Measurements from ENCODE around the gene HAPSTR1. TPM values are rescaled to one million over a fixed set of nuclear protein-coding genes. Genes with fewer than 3 reads are reported as not detected.

The HAPSTR1 gene
- total RNA-seq, 1 experiment from 2014 or later: 24.4 TPM

GRCh38 chr16:9119795-9120194 lies 28.4 kb downstream of the HAPSTR1 start:
- ChIA-PET CTCF (no interaction called here), POLR2A (ENCODE audit: unreplicated experiment) (no interaction called here)
- intact Hi-C loops (cut with micrococcal nuclease): no loop called here

GRCh38 chr16:9122342-9122741 lies 30.9 kb downstream of the HAPSTR1 start:
- no peak for ATAC-seq
- Histone ChIP-seq H3K79me2 (ENCODE audit: low read length) (peaks cover 67% of the 10 kb centered on the region), H3K27ac (ENCODE audit: low read length) (no peak overlapping the region), H3K9me3 (ENCODE audit: low read length) (no peaks in the 10 kb centered on the region), H3K4me2 (ENCODE audit: low read length) (no peak overlapping the region), H3K4me3 (ENCODE audit: low read length) (no peak overlapping the region), H3K36me3 (ENCODE audit: low read depth, low read length) (peaks cover 7% of the 10 kb centered on the region; the same call in 1 of the 2 replicates), H3K4me1 (ENCODE audit: insufficient read depth, low read length) (peaks cover 24% of the 10 kb centered on the region), H3K9ac (ENCODE audit: low read length) (no peak overlapping the region), H3K9me2 (replicated peaks; ENCODE audit: low read length) (no peaks in the 10 kb centered on the region), H2AFZ (ENCODE audit: low read length) (no peak overlapping the region), H4K20me1 (ENCODE audit: low read length) (0 out of 2 replicates have a peak, but pooled peaks cover 5% of the 10 kb centered on the region), H3F3A (ENCODE audit: low read length, unreplicated experiment) (no peaks in the 10 kb centered on the region), H3K27me3 (ENCODE audit: low read length) (no peaks in the 10 kb centered on the region)
- DNase-seq: no peak
- intact Hi-C loops (cut with micrococcal nuclease): no loop called here
- no TSS peak for BruUV-seq (replicated peaks)
- TF ChIP-seq EZH2 (IDR thresholded peaks at IDR 0.05; ENCODE audit: low read length, unreplicated experiment) (no peak), EZH2phosphoT487 (IDR thresholded peaks at IDR 0.05; ENCODE audit: borderline replicate concordance, low read length) (no peak), CTCF (conservative IDR thresholded peaks at IDR 0.05; ENCODE audit: low read depth, low read length) (no peak)
- POLR2A ChIA-PET (ENCODE audit: unreplicated experiment): interaction anchor here (0.6 kb wide), 1 partner anchor 1541 kb away, joined by 3 read pairs; no protein-coding TSS in a partner anchor
- CTCF ChIA-PET: no interaction called here

More at GRCh38 chr16:9119795-9120194, 28.4 kb downstream of the HAPSTR1 start:
- Histone ChIP-seq H3K9me2 (replicated peaks; ENCODE audit: low read length) (no peaks in the 10 kb centered on the region), H3K36me3 (ENCODE audit: low read depth, low read length) (peaks cover 22% of the 10 kb centered on the region; the same call in 1 of the 2 replicates), H3K9ac (ENCODE audit: low read length) (no peak overlapping the region), H3K79me2 (ENCODE audit: low read length) (peaks cover 84% of the 10 kb centered on the region), H3K27ac (ENCODE audit: low read length) (no peak overlapping the region), H3K27me3 (ENCODE audit: low read length) (no peaks in the 10 kb centered on the region), H3K4me1 (ENCODE audit: insufficient read depth, low read length) (peaks cover 37% of the 10 kb centered on the region), H2AFZ (ENCODE audit: low read length) (no peak overlapping the region), H4K20me1 (ENCODE audit: low read length) (peaks cover 20% of the 10 kb centered on the region; the same call in 1 of the 2 replicates), H3F3A (ENCODE audit: low read length, unreplicated experiment) (no peaks in the 10 kb centered on the region), H3K4me3 (ENCODE audit: low read length) (no peak overlapping the region), H3K9me3 (ENCODE audit: low read length) (no peaks in the 10 kb centered on the region), H3K4me2 (ENCODE audit: low read length) (no peak overlapping the region)
- DNase-seq (no peak), ATAC-seq (no peak)
- TF ChIP-seq EZH2phosphoT487 (IDR thresholded peaks at IDR 0.05; ENCODE audit: borderline replicate concordance, low read length): no peak
- 0 out of 2 replicates have a peak, but pooled peaks have one; percentile 11 for TF ChIP-seq CTCF (conservative IDR thresholded peaks at IDR 0.05; ENCODE audit: low read depth, low read length)
- no peak for TF ChIP-seq EZH2 (IDR thresholded peaks at IDR 0.05; ENCODE audit: low read length, unreplicated experiment)
- no TSS peak for BruUV-seq (replicated peaks)

GRCh38 chr16:9122969-9123368 lies 31.5 kb downstream of the HAPSTR1 start:
- no TSS peak for BruUV-seq (replicated peaks)
- Histone ChIP-seq H3K79me2 (ENCODE audit: low read length) (peaks cover 61% of the 10 kb centered on the region), H4K20me1 (ENCODE audit: low read length) (0 out of 2 replicates have a peak, but pooled peaks cover 5% of the 10 kb centered on the region), H3K27me3 (ENCODE audit: low read length) (no peaks in the 10 kb centered on the region), H3F3A (ENCODE audit: low read length, unreplicated experiment) (no peaks in the 10 kb centered on the region), H3K9ac (ENCODE audit: low read length) (no peak overlapping the region), H3K27ac (ENCODE audit: low read length) (no peak overlapping the region; the same call in 1 of the 2 replicates), H3K36me3 (ENCODE audit: low read depth, low read length) (peaks cover 5% of the 10 kb centered on the region; the same call in 1 of the 2 replicates), H3K4me1 (ENCODE audit: insufficient read depth, low read length) (peaks cover 30% of the 10 kb centered on the region), H3K4me2 (ENCODE audit: low read length) (peak overlapping the region; percentile 41; the same call in 1 of the 2 replicates), H3K9me3 (ENCODE audit: low read length) (no peaks in the 10 kb centered on the region), H3K4me3 (ENCODE audit: low read length) (no peak overlapping the region), H2AFZ (ENCODE audit: low read length) (no peak overlapping the region), H3K9me2 (replicated peaks; ENCODE audit: low read length) (no peaks in the 10 kb centered on the region)
- DNase-seq (no peak), ATAC-seq (no peak)
- ChIA-PET POLR2A (ENCODE audit: unreplicated experiment) (no interaction called here), CTCF (interaction anchor here (0.5 kb wide), 1 partner anchor 8 kb away, joined by 3 read pairs; no protein-coding TSS in a partner anchor)
- TF ChIP-seq EZH2phosphoT487 (IDR thresholded peaks at IDR 0.05; ENCODE audit: borderline replicate concordance, low read length): no peak
- no peak for TF ChIP-seq CTCF (conservative IDR thresholded peaks at IDR 0.05; ENCODE audit: low read depth, low read length)
- no peak for TF ChIP-seq EZH2 (IDR thresholded peaks at IDR 0.05; ENCODE audit: low read length, unreplicated experiment)
- intact Hi-C loops (cut with micrococcal nuclease): no loop called here

Data from PC-3 (cell line).